DMS79 treated with DMSO at 0.1 percent for 48 hours (cell line): ENCODE measurements around the gene SMU1.
"Not testable (repeated sequence)": the region's sequence is repeated elsewhere in the genome, so short reads cannot be mapped to it uniquely, and the experiment has no call there.

Experiments used
- DNase-seq: peaks from one replicate; lab custom pipeline; 2025; lab: John Stamatoyannopoulos, UW

SMU1 gene

DNA sequence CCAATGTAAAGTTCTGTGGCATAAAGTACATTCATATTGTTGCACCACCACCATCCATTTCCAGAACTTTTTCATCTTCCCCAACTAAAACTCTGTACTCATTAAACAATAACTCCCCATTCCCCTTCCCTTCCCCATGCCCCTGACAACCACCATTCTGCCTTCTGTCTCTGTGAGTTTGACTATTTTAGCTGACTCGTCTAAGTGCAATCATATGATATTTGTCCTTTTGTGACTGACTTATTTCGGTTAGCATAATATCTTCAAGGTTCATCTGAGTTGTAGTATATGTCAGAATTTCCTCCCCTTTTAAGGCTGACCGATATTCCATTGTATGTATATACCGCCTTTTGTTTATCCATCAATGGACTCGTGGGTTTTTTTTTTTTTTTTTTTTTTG lies 29.0 kb upstream of the SMU1 start:
- no peak for DNase-seq

DNA sequence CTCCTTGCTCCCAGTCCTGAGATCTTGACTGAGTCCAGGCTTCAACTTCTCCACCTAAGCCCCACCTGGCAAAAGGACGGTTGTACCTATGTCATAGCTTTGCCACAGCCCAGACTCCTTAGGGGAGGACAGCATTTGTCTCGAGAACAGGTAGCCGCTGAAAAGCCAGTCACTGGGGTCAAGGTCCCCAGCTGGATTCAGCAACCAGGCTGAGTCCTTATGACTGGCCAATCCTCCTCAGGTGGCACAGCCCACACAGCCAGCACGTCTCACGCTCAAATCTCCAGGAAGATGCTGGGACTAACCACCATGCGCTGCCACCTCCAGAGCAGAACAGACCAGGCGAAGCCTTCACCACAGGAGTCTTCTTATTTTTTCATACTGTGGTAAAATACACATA lies 27.9 kb upstream of the SMU1 start:
- DNase-seq: no peak

DNA sequence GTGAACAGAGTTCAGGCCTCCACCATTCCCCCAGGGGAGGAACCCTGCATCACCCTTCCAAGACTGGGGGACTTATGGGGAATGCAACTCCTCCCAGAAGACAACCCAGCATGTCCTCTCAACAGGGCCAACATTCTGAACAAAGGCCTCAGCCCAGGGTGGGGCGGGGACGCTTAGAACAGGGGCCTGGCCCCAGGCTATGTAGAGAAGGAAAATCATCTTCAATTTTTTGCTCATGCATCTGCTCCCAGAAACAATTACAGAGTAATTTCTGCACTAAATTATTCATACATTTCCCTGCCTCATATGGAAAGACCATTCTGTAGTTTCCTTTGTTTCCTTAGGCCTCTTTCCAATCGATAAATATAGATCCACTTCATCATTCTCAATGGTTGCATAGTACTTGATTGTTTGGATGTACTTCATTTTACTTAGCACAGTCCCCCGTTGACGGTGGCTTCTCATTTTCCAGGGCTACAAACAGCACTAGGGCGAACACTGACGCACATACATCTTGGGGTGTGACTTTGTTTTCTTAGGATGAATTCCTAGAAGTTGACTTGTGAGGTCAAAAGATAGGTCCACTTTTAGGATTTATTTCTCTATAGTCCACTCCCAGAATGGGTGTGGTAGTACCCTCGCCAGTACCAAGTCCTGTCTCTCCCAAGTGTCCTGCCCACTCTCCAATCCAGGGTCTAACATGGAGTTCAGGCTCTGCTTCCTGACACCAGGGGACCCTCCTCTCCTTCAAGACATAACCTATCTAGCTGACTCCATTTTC lies 27.2 kb upstream of the SMU1 start:
- no peak for DNase-seq

DNA sequence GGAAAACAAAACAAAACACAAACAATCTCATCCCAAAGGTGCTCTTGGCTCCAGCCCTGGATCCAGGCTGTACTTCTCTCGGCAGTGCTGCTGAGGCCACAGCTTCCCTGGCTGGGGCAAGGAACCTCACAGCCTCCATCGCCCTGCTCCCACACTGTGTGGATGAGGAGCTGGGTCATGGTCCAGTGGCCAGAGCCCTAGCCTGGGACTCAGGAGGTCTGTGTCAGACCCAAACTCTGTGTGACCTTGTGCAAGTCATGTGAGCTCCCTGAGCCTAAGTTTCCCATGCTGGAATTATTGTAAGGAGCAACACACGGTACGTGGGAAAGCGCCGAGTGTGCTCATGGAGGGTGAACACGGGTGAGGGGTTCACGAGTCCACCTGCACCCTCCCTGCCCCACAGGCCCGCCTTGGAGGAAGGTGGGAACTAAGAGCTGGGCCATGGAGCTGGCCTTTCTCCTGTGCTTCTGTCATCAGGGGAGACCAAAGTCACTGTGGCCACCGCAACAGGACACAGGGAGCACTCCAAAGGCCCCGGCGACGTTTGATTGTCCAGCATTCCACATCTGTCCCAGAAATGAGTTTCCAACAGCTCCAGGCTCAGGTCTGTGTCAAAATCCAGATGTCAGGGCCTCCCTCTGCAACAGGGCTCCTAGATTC lies 26.2 kb upstream of the SMU1 start:
- no peak for DNase-seq

DNA sequence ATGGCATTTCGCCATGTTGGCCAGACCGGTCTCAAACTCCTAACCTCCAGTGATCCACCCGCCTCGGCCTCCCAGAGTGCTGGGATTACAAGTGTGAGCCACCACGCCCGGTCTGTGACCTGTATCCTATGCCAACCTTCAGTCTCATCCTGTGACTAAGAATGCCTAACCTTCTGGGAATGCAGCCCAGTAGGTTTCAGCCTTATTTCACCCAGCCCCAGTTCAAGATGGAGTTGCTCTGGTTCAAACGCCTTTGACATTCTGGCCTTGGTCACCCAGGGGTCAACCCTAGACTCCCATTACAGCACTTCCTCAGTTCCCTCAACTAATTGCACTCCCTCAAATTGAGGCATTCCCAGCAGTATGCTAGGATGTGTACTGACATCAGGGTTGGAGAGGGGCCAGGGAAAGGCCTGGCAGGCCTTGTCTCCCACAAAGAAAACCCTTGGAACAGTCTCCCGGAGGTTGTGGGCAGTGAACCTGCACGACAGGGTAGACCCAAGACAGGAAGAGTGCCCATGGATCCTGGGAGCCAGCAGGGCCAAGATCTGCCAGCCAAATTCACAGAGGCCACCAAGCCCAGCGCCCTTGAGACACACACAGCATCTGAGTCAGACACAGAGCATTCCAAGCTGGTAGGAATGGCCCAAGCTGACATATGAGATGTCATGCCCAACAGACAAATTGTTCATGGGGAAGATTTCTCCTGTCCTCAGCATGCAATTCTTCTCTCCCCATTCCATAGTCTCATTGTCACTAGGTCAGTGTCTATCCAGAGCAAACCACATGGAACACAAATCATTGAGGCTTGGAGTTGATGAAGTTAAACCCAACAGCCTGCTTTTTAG lies 24.9 kb upstream of the SMU1 start:
- DNase-seq: no peak

DNA sequence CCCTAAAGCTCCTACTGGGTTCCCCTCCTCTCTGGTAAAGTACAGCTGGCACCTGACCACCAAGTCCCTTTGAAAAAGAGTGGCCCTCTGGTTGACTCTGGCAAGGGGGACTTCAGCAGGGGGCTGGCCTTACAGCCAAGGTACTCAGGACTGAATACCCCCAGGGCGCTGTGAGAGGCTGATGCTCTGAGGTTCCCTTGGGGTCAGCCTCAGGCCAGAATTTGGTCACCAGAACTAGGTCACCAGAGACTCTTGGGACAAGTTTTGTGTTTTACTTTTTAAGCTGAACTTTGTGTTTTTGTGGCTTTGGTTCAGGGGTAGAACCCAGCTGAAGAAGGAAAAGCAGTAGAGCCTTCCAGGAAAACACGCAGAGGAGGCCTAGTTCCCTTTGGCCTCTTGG lies 23.3 kb upstream of the SMU1 start:
- DNase-seq: no peak

DNA sequence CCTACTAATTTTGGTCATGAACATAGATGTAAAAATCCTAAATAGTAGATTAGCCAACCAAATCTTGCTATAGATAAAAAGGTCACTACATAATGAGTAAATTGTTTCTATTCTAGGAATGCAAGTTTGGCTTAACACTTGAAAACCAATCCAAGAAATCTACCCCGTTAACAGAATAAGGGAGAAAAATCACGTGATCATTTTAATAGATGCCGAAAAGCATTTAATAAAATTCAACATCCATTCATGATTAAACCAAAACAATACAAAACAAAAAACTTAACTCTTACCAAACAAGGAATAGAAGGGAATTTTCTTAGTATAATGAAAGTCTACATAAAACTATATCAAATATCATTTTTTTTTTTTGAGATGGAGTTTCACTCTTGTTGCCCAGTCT lies 20.7 kb upstream of the SMU1 start:
- no peak for DNase-seq

DNA sequence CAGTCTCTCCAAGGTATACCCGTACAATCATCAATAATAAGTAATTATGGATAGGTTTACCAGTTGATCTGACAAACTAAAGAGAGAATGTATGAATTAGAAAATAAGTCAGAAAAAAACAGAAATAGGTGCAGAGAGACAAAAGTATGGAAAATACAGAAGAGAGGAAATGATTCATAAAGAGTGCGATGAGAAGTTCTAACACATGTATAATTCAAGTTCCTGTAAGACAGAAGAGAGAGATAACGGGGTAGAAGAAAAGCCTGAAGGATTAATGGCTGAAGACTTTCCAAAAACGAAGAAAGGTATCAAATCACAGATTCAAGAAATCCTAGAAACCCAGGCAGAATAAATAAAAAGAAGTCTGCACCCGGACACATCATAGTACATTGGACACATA lies 16.2 kb upstream of the SMU1 start:
- DNase-seq: no peak

DNA sequence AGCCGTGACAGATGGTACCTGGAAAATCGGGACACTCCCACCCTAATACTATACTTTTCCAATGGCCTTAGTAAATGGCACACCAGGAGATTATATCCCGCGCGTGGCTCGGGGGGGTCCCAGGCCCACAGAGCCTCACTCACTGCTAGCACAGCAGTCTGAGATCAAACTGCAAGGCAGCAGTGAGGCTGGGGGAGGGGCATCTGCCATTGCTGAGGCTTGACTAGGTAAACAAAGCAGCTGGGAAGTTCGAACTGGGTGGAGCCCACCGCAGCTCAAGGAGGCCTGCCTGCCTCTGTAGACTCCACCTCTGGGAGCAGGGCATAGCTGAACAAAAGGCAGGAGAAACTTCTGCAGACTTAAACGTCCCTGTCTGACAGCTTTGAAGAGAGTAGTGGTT lies 9.2 kb upstream of the SMU1 start:
- DNase-seq: not testable (repeated sequence)

DNA sequence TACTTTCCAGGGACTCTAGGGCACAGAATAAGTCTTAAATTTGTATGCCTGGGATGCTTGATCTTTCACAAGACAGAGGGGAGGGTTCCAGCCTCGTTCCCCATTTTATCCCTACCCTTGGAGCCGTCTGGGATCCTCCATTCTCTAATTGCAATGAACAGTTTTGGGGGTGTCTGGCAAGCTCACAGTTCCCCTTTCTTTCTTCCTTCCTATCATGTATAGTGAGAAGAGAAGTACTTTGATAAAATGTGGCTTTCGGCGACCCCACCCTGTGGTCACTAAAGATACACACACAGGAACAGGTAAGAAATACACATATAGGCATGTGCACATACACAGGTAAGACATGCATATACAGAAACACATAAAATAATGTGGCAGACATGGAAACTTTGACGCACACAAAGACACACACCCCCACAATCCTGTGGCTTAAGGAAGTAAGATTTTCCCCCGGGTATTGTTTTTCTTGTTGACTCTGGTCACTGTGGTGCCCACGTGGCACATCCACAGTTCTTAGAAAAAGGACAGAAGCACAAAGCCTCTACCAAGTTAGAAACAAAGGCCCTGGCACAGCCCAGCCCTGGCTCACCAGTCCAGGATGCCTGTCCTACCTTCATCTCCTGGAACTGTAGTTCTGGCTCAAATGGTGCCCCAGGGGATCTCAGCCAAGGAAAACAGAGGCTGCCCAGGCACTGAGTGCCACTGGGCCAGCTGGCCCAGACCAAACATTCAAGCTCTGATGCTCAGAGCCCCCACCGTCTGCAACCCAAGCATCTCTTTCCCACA lies 6.3 kb upstream of the SMU1 start:
- no peak for DNase-seq

DNA sequence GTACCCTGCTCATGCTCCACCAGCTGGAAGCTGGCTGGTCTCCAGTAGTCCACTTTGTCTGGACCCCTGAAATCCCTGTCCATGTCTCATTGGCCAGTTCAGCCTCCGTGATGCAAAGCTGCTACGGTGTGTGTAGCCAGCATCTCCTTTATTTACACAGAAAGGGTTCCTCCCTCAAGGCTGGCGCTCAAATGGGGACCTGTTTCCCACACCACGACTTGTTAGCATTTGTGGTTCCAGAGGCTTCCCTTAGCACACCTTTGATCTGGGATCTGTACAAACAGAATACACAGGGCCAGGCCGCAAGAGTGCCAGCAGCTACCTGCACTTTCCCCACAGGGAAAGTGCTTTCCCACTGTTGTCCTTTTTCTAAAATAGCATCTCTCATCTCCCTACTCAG lies 5.7 kb upstream of the SMU1 start:
- DNase-seq: no peak

DNA sequence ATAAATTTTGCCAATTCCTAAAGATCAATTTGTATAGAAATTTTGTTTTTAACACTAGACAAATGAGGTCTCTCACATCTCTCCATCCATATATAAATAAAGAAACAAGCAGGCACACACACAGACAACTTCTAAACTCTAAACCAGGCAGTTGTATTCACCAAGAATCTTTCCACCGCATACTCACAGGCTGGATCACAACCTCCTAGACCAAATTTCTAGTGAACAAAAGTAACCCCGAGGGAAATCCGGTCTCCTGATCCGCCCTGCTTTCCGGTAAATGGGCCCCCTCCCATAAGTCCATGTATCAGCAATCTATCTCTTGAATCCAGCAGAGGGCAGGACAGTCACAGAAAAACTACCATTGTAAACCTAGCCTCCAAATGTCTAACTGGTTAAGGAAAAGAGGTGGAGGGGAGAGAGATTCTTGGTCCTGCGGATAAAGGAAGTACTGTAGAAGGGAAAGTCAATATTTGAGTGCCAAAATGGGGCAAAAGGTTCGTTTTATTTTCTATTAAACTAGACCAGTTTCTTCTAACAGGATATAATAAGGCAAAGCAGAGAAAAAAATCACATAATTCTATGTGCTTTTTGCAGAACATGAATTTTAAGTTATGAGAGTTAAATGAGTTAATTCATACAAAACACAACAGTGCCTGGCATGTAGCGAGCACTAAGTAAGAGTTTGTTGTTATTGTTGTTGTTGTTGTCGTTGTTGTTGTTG lies 4.8 kb upstream of the SMU1 start:
- DNase-seq: peak; percentile 90

DNA sequence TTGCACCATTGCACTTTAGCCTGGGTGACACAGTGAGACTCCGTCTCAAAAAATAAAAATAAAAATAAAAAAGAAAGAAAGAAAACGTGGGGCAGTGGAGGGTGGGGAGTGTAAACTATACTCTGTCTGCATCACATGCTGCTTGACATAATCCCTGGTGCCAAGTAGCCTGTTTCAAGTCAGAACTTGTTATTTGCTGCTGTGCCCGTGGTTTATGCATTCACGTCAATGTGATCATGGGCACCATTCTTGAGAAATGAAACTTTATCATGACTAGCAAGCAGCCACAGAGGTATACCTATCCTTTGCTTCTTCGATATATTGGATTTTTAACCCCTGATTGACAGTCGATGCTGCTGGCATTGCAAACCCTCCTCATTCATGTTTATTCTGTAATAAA lies 4.1 kb upstream of the SMU1 start:
- no peak for DNase-seq

DNA sequence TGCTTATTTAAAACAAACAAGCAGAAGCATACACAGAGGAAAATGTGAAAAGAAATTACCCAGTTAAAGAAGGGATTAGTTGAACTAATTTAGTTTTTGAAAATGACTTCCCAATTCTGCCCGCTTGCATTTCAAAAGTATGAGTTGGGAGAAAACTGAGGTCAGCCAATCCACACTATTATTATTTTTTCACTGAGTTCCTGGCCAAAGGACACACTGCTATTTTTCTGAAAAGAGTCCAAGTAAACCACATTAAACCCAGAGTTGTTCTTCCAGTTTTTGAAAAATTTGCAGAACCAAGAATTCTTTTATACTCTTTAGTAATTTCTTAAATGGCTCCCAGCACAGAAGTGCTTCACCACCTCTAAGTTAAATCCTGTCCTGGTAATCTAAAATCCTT lies 7.5 kb downstream of the SMU1 start:
- no peak for DNase-seq

DNA sequence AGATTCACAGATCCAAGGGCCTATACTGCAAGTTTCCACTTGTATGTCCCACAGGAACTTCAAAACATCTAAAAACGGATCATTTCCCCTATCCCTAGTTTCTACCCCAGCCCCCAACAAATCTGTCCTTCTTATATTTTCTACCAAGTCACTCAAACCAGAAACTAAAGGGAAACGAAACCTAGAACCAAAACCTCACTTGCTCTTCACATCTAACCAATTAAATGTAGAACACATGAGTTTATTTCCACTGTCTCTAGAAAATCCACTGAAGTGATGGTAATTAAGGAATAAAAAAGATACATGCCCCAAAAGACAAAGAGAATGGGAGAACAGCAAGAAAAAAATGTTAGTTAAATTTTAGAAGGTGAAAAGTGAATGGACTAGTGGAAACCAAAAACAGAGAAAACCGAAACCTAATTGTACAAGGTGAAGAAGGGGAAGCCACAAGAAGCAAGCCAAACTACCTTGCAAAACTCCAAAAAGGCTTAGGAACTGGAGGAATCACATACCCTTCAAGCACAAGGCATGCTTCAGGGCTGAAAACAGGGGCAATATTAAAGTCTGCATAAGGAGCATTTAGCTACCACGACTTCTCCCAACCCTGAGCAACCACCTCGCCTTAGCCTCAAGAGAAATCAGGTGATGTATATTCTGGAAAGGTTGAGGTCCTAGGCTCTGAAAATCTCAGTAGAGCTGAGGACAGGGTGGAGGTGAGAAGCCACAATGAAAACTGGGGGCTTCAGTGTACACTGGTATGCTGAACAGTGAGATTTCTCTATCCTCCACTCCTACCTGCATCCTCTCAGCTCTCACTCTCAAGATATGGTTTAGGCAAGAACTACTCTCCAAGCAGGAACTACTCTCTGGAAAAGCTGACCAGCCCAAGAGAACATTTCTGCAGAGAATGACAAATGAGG lies 11.1 kb downstream of the SMU1 start:
- no peak for DNase-seq

DNA sequence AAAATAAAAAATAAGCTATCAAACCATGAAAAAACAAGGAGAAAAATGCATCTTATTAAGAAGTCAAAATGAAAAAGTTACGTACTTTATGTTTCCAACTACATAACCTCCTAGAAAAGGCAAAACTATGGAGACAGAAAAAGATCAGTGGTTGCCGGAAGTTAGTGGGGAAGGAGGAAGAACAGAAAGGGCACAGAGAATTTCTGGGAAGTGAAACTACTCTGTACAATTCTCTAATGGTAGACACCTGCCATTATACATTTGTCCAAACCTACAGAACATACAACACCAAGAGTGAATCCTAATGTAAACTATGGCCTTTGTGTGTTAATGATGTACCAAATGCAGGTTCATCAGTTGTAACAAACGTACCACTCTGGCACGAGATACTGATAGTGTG lies 25.3 kb downstream of the SMU1 start:
- DNase-seq: no peak

DNA sequence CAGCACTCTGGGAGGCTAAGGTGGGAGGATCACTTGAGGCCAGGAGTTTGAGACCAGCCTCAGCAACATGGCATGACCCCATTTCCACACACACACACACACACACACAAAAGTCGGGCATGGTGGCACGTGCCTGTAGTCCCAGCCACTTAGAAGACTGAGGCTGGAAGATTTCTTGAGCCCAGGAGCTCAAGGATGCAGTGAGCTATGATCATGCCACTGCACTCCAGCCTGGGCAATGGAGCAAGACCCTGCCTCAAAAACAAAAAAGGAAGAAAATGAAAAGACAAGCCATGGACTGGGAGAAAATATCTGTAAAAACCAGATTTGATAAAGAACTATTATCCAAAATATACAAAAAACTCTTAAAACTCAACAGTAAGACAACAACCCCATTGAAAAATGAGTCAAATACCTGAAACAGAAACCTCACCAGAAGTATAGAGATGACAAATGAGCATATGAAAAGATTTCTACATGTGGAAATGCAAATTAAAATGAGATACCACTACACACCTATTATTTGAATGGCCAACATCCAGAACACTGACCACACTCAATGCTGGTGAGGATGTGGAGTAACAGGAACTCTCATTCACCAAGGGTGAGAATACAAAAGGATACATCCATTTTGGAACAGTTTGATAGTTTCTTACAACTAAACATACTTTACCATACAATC lies 26.7 kb downstream of the SMU1 start:
- DNase-seq: no peak

DNA sequence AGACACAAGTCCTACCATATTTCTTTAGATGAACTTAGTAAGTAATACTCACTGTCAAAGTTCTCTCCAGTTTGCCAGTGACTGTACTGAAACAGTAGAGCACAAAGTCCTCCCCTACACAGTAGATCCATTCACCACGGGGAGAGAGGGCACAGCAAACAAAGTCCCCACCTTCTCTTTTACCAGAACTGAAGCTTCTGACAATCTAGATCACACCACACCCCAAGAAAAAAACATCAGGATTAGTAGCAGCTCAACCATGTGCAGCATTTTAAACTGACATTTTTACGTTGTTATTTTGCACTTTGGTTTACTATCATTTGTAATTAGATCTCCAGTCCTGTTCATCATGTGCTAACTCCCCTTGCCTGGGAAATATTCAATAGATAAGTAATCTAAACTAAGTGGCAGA lies 28.4 kb downstream of the SMU1 start:
- no peak for DNase-seq

DNA sequence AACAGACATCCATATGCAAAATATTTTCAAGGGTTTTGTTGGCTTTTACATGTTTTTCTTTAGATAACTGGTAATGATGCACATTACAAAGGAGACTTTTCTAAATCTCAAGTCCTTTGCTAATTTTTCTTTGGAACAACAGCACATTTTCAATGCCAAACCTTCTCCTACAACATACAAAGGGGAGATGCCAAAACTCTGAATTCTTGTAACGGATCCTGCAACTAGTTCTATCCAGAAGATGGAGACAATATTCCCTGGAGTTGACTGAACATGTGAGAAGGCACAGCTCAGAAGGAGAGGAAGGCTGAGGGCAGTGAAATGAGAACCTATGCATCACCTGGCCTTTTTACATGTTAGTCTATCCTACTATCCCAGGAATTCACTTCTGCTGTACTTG lies 30.4 kb downstream of the SMU1 start:
- DNase-seq: no peak
